T1000 (cell line): ENCODE results near the gene CISH.
A peak's percentile ranks its signal among the peaks of the same experiment; 100 is the strongest.

Experiments used
- DNase-seq: peaks from one replicate; lab custom pipeline; 2025; ENCODE audit warnings: mixed read lengths; lab: John Stamatoyannopoulos, UW

Gene CISH

DNA sequence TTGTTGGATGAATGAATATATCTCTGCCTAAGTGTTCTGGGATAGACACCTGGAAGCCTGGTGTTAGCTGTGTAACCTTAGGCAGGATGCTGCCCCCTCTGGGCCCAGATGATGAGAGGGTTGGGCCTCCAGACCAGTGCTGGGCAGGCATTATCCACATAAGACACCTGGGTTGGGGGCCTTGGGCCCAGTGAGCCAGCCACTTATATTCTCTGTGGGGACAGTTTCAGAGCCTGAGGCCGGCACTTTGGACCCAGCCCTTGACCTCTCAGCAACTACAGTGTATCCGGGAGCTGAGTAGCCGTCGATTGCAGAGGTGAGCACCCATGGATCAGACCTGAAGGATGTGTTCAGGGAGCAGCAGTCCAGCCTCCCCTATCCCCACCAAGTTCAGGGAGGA is 40.1 kb downstream of the CISH start:
- DNase-seq, result no peak

DNA sequence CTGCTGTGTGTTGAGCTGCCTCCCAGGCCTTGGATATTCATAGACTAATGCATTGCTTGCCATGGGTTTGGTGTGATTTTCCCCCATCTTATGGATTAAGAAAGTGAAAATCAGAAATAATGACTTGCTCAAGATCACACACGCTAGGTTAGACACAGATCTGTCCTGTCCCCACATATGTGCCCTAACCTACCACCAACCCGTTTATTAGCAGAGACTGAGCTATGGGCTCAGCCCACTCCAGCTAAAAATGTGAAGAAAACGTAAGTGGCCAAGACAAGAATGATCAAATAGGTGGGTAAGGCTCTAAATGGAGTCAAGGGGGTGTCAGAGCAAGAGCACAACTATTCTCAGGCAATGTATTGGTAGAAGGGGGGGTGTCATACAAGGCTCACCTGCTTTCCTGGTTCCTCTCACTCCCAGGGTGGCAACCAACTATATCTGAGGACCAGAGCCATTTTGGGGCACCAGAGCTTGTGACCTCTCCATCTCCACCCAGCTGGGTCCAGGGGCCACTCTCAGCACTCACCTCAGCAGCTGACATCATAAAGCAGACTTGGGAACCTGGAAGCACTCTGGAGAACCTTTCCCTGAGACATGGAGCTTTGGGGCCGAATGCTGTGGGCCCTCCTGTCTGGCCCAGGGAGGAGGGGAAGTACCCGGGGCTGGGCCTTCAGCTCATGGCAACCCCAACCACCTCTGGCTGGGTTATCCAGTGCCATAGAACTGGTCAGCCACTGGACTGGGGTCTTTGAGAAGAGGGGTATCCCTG is 40.9 kb downstream of the CISH start:
- no peak for DNase-seq

DNA sequence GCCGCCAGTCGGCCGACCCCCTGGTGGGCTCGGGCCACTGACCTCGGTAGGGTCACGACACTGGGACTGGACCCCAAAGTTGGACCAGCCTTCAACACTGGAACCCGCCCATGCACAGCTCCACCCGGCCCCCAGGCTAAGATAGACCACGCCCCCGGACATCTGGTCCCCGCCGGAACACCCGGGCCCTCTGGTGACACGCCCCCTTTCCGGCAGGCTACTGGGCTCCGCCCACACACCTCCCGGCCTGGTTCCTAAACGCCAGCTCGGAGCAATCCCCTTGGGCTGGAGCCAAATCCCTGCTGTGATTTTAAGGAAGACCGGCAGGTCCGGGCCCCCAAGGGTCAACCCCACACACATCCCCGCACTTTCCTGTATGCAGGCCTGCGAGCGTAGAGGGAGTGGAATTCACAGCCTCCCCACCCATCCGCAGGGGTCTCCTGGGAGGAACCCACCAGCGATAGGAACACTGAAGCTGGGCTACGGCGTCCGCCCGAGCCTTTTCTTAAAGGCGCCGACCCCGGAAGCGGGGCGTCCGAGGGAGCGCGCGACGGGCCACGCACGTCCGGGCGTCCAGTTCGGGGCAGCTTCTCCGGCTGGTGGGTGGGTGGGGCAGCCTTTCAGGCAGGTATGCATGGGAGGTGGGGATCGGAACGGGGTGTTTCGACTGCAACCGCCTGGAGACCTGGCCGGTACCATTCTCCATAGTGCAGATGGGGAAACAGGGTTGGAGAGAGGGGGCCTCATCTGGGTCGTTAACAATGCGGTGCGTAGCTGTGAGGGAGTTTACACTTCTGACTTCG is 42.4 kb downstream of the CISH start, which contains the start of gene HEMK1:
TSS of gene HEMK1 (plus strand) at position 576 of the 803 bp plus-strand sequence. CDS start 1,583 bp downstream, outside the sequence.
- peak; percentile 97 for DNase-seq

DNA sequence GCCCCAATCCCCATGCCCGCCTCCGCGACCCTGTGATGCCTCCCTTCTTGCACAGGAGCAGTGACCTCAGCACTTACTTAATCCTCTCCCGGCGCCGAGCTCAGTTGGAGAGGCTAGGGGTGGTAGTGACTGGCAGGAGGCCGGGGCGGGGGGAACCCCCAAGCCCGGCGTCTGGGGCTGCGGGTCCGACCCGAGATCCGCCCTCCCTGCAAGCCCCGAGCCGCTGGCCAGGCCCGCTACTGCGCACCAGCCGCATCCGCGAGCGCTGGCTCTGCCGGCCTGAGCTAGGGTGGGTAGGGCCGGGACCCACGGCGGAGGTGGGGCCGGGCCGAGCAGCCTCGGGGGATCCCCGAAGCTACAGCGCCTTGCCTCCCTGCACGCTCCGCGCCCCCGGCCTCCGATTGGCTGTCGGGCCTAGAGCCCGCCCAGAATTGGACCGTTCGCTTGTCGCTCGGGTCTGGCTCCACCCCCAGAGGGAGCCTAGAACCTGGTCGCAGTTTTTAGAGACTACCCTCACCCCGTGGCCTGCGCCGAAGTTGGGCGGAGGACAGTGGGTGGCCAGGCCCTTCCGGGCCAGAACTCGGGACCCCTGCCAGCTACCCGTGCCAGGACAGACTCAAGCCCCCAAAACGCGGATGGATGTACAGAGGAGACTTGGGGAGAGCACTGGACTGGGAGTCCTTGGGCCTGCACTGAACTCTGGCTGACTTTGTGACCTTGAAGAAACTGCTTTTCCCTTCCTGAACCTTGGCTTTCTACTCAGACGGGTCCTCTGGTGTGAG is 44.0 kb downstream of the CISH start, which contains the start of gene C3orf18:
TSS of gene C3orf18 (minus strand) at position 362 of the 782 bp plus-strand sequence. CDS start 2,048 bp downstream, outside the sequence.
- DNase-seq, result peak; percentile 87

DNA sequence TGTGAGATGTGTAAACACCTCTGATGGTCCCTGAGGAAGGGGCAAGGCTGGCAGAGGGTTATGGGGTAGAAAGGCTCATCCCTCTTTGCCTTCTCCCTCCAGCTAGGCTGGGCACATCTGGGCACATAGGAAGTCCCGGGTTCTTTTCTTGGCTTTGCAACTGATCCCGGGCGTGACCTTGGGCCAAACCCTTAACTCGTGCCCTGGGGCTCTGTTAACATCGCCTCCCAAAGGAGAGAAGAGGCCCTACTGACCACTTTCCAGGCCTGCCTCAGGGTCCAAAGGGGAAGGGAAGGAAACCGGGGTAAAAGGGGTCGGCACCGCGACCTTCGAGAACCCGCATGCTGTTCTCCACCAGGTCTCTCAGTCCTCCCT is 44.6 kb downstream of the CISH start:
- DNase-seq, result no peak

DNA sequence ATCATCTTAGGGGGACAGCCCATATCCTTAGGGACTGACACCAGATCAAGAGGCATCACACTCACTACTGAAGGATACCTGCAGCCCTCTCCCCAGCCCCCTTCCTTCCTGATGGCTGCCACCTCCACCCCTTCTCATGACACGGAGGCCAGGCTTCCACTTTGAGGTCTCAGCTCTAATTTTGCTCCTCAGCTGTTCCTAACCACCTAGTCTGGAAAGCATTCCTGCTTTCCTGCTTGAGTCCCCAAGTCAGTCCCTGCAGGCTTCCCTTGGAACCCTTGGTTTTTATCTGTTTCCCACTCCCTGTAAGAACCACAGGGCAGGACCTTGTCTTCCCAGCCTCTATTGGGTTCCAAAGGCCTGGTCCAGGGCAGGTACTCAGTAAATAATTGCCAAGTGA is 47.3 kb downstream of the CISH start:
- no peak for DNase-seq

DNA sequence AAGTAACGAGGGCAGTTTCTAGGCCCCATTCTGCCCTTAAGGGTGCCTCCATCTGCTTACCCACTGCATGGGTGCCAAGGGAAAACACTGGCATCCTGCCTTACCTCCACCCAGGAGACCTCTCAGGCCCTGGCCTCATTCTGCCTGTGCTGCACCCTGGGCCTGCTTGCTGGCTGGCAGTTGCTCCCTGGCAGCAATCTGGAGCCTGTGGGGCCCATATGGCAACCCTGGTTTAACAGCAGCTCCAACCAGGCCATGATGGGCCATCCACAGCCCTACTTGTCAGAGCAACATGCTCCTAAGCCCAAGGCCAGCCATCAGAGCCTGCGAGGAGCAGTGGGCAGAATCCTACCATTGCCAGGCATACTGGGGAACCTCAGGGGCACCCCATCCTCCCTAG is 47.7 kb downstream of the CISH start:
- no peak for DNase-seq

DNA sequence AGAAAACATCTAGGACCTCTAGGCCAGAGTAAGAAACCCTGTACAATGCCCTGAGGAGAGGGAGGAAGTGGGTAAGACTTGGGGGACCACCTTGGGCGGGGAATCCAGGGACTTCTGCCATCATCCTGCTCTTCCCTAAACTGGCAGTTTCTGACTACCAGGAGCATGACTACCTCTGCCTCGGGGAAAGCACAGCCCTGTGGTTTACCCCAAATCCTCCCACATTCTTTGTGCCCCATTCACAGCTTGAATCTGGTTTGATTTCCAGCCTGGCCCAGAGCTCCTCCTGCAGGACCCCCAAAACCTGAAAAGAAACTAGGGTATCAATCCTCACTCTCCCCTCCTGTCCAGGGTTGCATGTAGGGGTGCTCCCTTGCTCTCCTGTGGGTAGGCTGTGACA is 48.7 kb downstream of the CISH start:
- DNase-seq, result peak; percentile 67

DNA sequence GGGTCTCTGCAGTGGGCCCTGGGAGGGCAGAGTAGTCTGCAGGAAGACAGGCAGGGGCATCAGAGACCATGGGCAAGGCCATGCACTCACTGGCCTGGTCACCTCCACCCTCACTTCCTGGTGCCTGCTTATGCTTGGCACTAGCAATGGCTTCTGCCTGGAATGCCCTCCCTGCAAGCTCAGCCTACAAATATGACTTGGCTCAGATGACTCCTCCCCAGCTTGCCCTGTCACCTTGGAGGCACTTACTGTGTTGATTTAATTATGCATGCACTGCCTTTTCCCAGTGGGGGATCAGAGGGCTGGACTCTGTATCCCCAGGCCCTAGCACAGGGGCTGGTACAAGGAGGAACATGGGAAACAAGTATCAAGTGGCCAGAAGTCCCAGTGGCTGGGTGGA is 51.9 kb downstream of the CISH start:
- no peak for DNase-seq

DNA sequence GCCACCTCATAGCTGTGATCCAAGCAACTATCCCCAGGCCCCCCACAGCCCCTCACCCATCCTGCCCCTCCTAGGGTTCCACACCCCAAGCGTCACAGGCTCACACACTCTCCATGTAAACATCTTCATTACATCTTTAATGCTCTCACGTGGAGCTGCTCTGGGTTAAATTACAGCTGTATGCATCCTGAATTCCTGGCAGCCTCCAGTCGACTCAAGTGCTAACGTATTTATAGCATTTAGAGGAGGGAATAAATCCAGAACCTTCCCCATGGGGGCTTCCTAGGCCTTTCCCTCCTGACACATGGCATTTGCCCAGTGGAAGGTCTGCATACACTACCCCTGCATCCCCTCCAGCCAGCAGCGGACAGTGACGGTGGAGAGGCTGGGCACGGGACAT is 53.7 kb downstream of the CISH start:
- no peak for DNase-seq

DNA sequence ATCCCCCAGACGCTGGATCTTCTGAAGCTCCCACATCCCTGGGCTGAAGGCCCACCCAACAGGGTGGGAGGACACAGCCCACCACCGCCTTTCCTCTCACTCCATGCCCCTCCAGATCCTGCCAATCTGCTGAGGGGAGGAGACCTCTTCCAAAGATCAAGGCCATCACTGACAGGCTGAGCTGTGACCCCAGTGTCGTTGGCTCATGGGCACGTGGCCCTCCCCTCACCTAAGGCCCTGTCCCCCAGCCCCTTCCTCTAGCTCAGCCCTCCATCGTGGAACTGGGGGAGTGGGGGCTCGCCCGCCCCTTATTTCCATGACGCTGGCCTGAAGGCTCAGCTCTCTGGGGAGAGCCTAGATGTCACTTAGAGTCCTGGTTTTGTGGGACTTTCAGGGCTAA is 54.5 kb downstream of the CISH start:
- no peak for DNase-seq
